NT2/D1 (cell line): Measurements from ENCODE around the gene WNK2.

Experiments
- YY1 ChIP-seq: IDR thresholded peaks from 2 replicates; pipeline ENCODE4 v1.6.1; 2011; ENCODE audit not compliant: insufficient read length, insufficient read depth
- ZNF274 ChIP-seq: IDR thresholded peaks from 2 replicates; pipeline ENCODE4 v1.6.1; 2011; ENCODE audit warnings: mild to moderate bottlenecking, low read depth, low read length

- no peak for TF ChIP-seq YY1
- TF ChIP-seq ZNF274: no peak
Measured at GRCh38 chr9:93168581-93168980, 15.4 kb upstream of the WNK2 start.
